ENCODE data around the gene PPL.

DNA sequence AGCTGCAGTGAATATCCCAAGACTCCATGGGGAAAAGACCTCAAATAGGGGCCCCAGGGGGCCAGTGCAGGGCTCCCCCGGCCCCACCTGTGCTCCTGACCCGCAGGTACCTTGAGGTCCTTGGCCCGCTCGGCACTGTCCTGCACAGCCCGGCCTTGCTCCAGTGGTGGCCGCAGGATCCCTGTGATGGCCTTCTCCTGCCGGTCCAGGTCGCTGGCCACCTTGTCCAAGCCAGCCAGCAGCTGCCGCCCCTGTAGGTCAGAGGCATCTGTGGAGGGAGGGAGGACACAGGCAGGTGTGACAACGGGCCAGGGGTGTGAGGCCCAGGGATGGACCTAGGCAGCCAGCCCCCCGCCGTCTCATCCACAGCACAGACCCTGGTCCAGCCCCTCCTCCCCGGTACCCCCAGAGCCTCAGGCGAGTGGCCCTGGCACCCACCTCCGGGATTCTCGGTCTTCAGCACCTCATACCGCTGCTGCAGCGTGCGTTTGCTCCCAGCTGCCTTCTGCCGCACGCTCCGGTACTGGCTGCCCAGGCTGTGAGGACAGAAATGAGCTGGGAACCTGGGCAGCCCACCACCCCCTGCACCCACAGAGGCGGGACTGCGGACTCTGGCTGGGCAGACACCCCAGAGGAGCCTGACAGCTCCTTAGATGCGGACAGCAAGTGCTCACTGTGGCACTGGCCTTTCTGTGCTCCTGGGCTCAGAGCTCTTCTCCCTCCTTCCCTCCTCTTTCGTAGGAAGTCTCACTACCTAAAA, 43.7 kb downstream of the PPL start:
- TF ChIP-seq POLR2A (IDR thresholded peaks at IDR 0.05; ENCODE audit: low read depth, low read length) (no peak), CTCF (IDR thresholded peaks at IDR 0.05; ENCODE audit: extremely low read depth in 1 of 2, insufficient read depth in 1 of 2, low read depth in 1 of 2, low read length in 2 of 2) (no peak), FOS (IDR thresholded peaks at IDR 0.05; ENCODE audit: borderline replicate concordance, insufficient read depth, low read length) (no peak), MYC (IDR thresholded peaks at IDR 0.05; ENCODE audit: low read depth, low read length) (no peak), POLR2AphosphoS5 (IDR thresholded peaks at IDR 0.05; ENCODE audit: insufficient read depth, low read depth, low read length) (no peak), EZH2 (IDR thresholded peaks at IDR 0.05; ENCODE audit: borderline replicate concordance, low read depth, low read length, severe bottlenecking) (no peak), MAX (IDR thresholded peaks at IDR 0.05; ENCODE audit: insufficient read depth, insufficient read length) (no peak), GATA2 (IDR thresholded peaks at IDR 0.05; ENCODE audit: insufficient read depth, insufficient read length, low read depth, low read length) (no peak)
